Kidney epithelial cell (primary cell): ENCODE data around the gene SOX6. TPM values are rescaled to one million over a fixed set of nuclear protein-coding genes. Genes with fewer than 3 reads are reported as not detected.

ENCODE experiments used
- DNase-seq: peaks from one replicate; pipeline ENCODE4 v3.0.0-alpha.2; 2010; ENCODE audit warnings: low read depth
- H3K27me3 ChIP-seq: 2 replicates; pipeline ENCODE4 v1.6.0; 2011; ENCODE audit warnings: low read length; ENCODE audit not compliant: control insufficient read depth, insufficient read depth
- H3K36me3 ChIP-seq: 2 replicates; pipeline ENCODE4 v1.5.1; 2011; ENCODE audit warnings: low read length; ENCODE audit not compliant: control insufficient read depth, insufficient read depth
- H3K4me3 ChIP-seq: 2 replicates; pipeline ENCODE4 v1.5.1; 2011; ENCODE audit warnings: low read depth, mild to moderate bottlenecking, control low read depth, low read length
- CTCF ChIP-seq: IDR thresholded peaks from 2 replicates; pipeline ENCODE4 v1.5.1; 2011; ENCODE audit warnings: mild to moderate bottlenecking, moderate library complexity, low read length, control low read depth, inconsistent platforms; ENCODE audit not compliant: insufficient read depth, poor library complexity, severe bottlenecking
- total RNA-seq: library from RNA; depleted of rRNA; stranded (reverse); fragments of >200 nt; gene quantifications from 2 replicates; pipeline ENCODE4 v1.2.3, GENCODE V29; 2015

The SOX6 gene
- total RNA-seq, 1 donor from 2014 or later = 2.7 TPM

GRCh38 chr11:15958910-15959309, 397.4 kb downstream of the SOX6 start:
- DNase-seq = no peak
- TF ChIP-seq CTCF = no peak
- Histone ChIP-seq H3K36me3 (no peaks in the 10 kb centered on the region), H3K4me3 (no peak overlapping the region), H3K27me3 (no peaks in the 10 kb centered on the region)

- DNase-seq = no peak
- Histone ChIP-seq H3K4me3 (no peak overlapping the region), H3K27me3 (no peaks in the 10 kb centered on the region), H3K36me3 (no peaks in the 10 kb centered on the region)
- no peak for TF ChIP-seq CTCF
These were observed 399.1 kb downstream of the SOX6 start for GRCh38 chr11:15957234-15957633.

GRCh38 chr11:15956302-15956701, 400.0 kb downstream of the SOX6 start:
- no peak for DNase-seq
- no peak for TF ChIP-seq CTCF
- Histone ChIP-seq H3K4me3 (no peak overlapping the region), H3K36me3 (no peaks in the 10 kb centered on the region), H3K27me3 (no peaks in the 10 kb centered on the region)

- no peaks in the 10 kb centered on the region for H3K27me3 ChIP-seq
- no peak for TF ChIP-seq CTCF
- no peak for DNase-seq
These were observed 400.8 kb downstream of the SOX6 start for GRCh38 chr11:15955595-15955994.

GRCh38 chr11:15947681-15948648, 408.4 kb downstream of the SOX6 start:
- TF ChIP-seq CTCF = no peak

More at GRCh38 chr11:15955595-15955994, 400.8 kb downstream of the SOX6 start:
- Histone ChIP-seq H3K36me3 (no peaks in the 10 kb centered on the region), H3K4me3 (no peak overlapping the region)

More at GRCh38 chr11:15947681-15948648, 408.4 kb downstream of the SOX6 start:
- Histone ChIP-seq H3K27me3 (no peaks in the 10 kb centered on the region), H3K36me3 (no peaks in the 10 kb centered on the region), H3K4me3 (no peak overlapping the region)
- no peak for DNase-seq
